ENCODE data around the gene SMIM35.

SMIM35 gene

DNA sequence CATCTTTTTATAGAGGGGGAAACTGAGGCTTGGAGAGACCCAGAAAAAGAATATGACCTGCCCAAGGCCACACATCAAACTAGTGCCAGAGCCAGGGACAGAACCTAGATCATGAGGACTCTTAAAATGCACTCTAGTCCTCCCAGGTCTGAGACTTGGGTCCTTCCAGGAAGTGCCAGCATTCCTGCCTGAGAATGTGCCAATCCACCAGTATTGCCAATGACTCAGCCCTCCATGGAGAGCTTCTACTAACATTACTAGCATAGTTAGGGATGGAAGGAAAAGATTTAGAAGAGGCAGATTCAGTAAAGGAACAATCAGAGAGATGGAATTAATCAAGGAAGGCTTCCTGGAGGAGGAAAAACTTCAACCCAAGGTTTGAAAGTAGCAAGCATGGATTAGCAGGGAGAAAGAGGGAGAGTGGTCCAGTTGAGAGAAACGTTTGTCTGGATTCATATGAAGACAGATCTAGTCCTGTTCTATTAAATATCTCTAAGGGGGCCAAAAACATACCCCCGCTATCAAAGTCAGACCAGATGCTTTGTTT, 20.1 kb upstream of the SMIM35 start:
- H3K79me2 ChIP-seq (ENCODE audit: control insufficient read depth, insufficient read depth, low read length), result no peaks in the 10 kb centered on the region
- H4K5ac ChIP-seq (ENCODE audit: low read length), result no peak overlapping the region
- H3K27ac ChIP-seq (ENCODE audit: low read depth, low read length), result no peak overlapping the region
- no peak overlapping the region for H3K56ac ChIP-seq (ENCODE audit: low read length)
- no peak overlapping the region for H3K23ac ChIP-seq (ENCODE audit: low read length)
- no peak overlapping the region for H2BK5ac ChIP-seq (ENCODE audit: low read length)
- no peak overlapping the region for H3K9ac ChIP-seq (ENCODE audit: low read length)
- H3K4ac ChIP-seq (ENCODE audit: low read depth, low read length), result no peak overlapping the region
- H2BK15ac ChIP-seq (replicated peaks; ENCODE audit: low read depth), result no peak overlapping the region
- H3K79me1 ChIP-seq (ENCODE audit: low read length), result no peaks in the 10 kb centered on the region
- no CpG with 5 or more reads among the region's 2 CpGs for WGBS (ENCODE audit: extremely low coverage, insufficient coverage, low lambda C conversion rate)
- no peak overlapping the region for H3K4me3 ChIP-seq (ENCODE audit: low read length)
- no peak overlapping the region for H2BK120ac ChIP-seq (ENCODE audit: low read depth, low read length)
- H2AK5ac ChIP-seq (ENCODE audit: low read length), result no peak overlapping the region
- H3K27me3 ChIP-seq (ENCODE audit: insufficient read depth, low read length, poor library complexity), result no peaks in the 10 kb centered on the region
- H3K18ac ChIP-seq (ENCODE audit: low read length), result no peak overlapping the region
- DNase-seq, result peak; percentile 46
- H4K8ac ChIP-seq (ENCODE audit: low read depth, low read length), result no peak overlapping the region
- H3K36me3 ChIP-seq (ENCODE audit: control insufficient read depth, insufficient read depth, low read length), result no peaks in the 10 kb centered on the region
- H3K4me2 ChIP-seq (ENCODE audit: low read length), result no peak overlapping the region
- peaks cover 4% of the 10 kb centered on the region for H3K4me1 ChIP-seq (ENCODE audit: control insufficient read depth, low read depth, low read length)

DNA sequence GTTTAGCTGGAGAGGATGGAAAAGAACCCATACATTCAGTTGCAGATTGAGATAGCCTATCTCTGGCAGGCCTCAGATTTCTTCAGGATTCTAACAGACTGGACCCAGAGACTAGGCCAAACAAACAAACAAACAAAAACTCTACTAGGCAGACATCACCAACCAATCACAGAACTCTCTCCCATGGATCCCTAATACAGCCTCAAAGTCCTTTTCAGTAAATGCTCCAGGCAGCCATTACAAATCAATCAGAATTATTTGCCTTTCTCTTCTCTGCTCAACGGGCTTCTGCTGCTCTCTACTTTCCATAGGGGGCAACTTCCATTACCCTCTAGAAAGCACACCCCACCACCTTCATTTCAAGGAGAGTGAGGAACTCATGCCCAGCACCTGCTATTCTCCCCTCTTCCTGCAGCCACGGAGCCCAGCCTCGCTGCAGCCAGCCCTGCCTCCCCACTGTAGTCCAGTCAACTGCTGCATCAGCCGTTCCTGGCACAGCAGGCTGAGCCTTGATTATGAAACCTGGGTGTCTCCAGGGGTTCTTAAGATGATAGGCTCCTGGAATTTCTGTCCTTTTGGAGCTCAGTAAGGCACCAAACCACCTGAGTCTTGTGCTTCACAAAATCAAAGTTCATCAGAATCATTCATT, 19.0 kb upstream of the SMIM35 start:
- H3K79me2 ChIP-seq (ENCODE audit: control insufficient read depth, insufficient read depth, low read length), result no peaks in the 10 kb centered on the region
- H3K79me1 ChIP-seq (ENCODE audit: low read length), result no peaks in the 10 kb centered on the region
- H4K5ac ChIP-seq (ENCODE audit: low read length), result no peak overlapping the region
- no peaks in the 10 kb centered on the region for H3K36me3 ChIP-seq (ENCODE audit: control insufficient read depth, insufficient read depth, low read length)
- H3K4me1 ChIP-seq (ENCODE audit: control insufficient read depth, low read depth, low read length), result peaks cover 4% of the 10 kb centered on the region
- H3K27ac ChIP-seq (ENCODE audit: low read depth, low read length), result no peak overlapping the region
- H2BK15ac ChIP-seq (replicated peaks; ENCODE audit: low read depth), result no peak overlapping the region
- H3K18ac ChIP-seq (ENCODE audit: low read length), result no peak overlapping the region
- no peaks in the 10 kb centered on the region for H3K27me3 ChIP-seq (ENCODE audit: insufficient read depth, low read length, poor library complexity)
- DNase-seq, result no peak
- H2BK5ac ChIP-seq (ENCODE audit: low read length), result no peak overlapping the region
- H3K9ac ChIP-seq (ENCODE audit: low read length), result no peak overlapping the region
- no peak overlapping the region for H3K23ac ChIP-seq (ENCODE audit: low read length)
- H3K4me2 ChIP-seq (ENCODE audit: low read length), result no peak overlapping the region
- no peak overlapping the region for H3K56ac ChIP-seq (ENCODE audit: low read length)
- no peak overlapping the region for H3K4me3 ChIP-seq (ENCODE audit: low read length)
- no peak overlapping the region for H2AK5ac ChIP-seq (ENCODE audit: low read length)
- no peak overlapping the region for H2BK120ac ChIP-seq (ENCODE audit: low read depth, low read length)
- no CpG with 5 or more reads among the region's 4 CpGs for WGBS (ENCODE audit: extremely low coverage, insufficient coverage, low lambda C conversion rate)
- no peak overlapping the region for H4K8ac ChIP-seq (ENCODE audit: low read depth, low read length)
- no peak overlapping the region for H3K4ac ChIP-seq (ENCODE audit: low read depth, low read length)

DNA sequence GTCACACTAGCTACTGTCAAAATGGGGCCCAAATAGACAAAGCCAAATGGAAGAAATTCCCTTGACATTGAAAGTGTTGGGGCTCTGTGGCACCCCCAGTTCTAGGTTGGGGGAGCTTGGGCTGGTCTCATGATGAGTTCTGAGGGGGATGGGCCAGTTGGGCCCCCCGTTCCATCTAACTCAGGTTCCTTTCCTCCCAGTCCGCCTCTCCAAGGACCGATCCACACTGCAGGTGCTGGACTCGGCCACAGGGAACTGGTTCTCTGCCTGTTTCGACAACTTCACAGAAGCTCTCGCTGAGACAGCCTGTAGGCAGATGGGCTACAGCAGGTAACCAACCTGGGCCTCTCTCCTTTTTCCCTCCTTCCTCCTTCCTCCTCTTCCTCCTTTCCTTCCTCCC, 17.7 kb upstream of the SMIM35 start:
- Histone ChIP-seq H3K23ac (ENCODE audit: low read length) (no peak overlapping the region), H3K4me3 (ENCODE audit: low read length) (no peak overlapping the region), H2BK5ac (ENCODE audit: low read length) (no peak overlapping the region), H3K27me3 (ENCODE audit: insufficient read depth, low read length, poor library complexity) (no peaks in the 10 kb centered on the region), H3K4me1 (ENCODE audit: control insufficient read depth, low read depth, low read length) (peaks cover 9% of the 10 kb centered on the region), H3K79me2 (ENCODE audit: control insufficient read depth, insufficient read depth, low read length) (no peaks in the 10 kb centered on the region), H3K4me2 (ENCODE audit: low read length) (no peak overlapping the region), H3K79me1 (ENCODE audit: low read length) (no peaks in the 10 kb centered on the region), H3K36me3 (ENCODE audit: control insufficient read depth, insufficient read depth, low read length) (no peaks in the 10 kb centered on the region), H4K8ac (ENCODE audit: low read depth, low read length) (no peak overlapping the region), H3K18ac (ENCODE audit: low read length) (no peak overlapping the region), H3K56ac (ENCODE audit: low read length) (no peak overlapping the region), H2BK15ac (replicated peaks; ENCODE audit: low read depth) (no peak overlapping the region), H3K9ac (ENCODE audit: low read length) (no peak overlapping the region), H3K4ac (ENCODE audit: low read depth, low read length) (no peak overlapping the region), H2BK120ac (ENCODE audit: low read depth, low read length) (no peak overlapping the region), H3K27ac (ENCODE audit: low read depth, low read length) (no peak overlapping the region), H4K5ac (ENCODE audit: low read length) (no peak overlapping the region), H2AK5ac (ENCODE audit: low read length) (no peak overlapping the region)
- WGBS (ENCODE audit: extremely low coverage, insufficient coverage, low lambda C conversion rate), result no CpG with 5 or more reads among the region's 6 CpGs
- no peak for DNase-seq

DNA sequence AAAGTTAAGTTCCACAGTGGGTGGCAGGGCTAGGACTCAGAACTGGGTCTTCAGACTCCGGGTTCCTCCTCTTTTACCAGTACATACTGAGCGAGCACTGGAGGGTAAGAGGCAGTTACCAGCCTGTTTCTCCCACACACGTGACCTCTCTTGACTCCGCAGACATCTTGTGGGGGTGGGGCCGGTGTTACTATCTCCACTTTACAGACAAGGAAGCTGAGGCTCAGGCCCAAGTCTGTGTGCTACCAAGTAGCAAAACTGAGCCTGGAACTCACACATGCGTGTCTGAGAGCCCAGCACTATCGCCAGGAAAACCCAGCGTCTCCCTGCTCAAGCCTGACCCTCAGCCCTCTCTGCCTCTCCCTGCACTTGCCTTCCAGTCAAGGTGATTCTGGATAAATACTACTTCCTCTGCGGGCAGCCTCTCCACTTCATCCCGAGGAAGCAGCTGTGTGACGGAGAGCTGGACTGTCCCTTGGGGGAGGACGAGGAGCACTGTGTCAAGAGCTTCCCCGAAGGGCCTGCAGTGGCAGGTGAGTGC, 16.0 kb upstream of the SMIM35 start:
- Histone ChIP-seq H3K4me1 (ENCODE audit: control insufficient read depth, low read depth, low read length) (peaks cover 9% of the 10 kb centered on the region), H3K79me1 (ENCODE audit: low read length) (no peaks in the 10 kb centered on the region), H2BK120ac (ENCODE audit: low read depth, low read length) (no peak overlapping the region), H2BK5ac (ENCODE audit: low read length) (no peak overlapping the region), H4K5ac (ENCODE audit: low read length) (no peak overlapping the region), H4K8ac (ENCODE audit: low read depth, low read length) (no peak overlapping the region), H3K56ac (ENCODE audit: low read length) (no peak overlapping the region), H3K27me3 (ENCODE audit: insufficient read depth, low read length, poor library complexity) (no peaks in the 10 kb centered on the region), H3K79me2 (ENCODE audit: control insufficient read depth, insufficient read depth, low read length) (no peaks in the 10 kb centered on the region), H3K27ac (ENCODE audit: low read depth, low read length) (no peak overlapping the region), H3K4me2 (ENCODE audit: low read length) (no peak overlapping the region), H3K18ac (ENCODE audit: low read length) (no peak overlapping the region), H3K4me3 (ENCODE audit: low read length) (no peak overlapping the region), H3K23ac (ENCODE audit: low read length) (no peak overlapping the region), H3K36me3 (ENCODE audit: control insufficient read depth, insufficient read depth, low read length) (no peaks in the 10 kb centered on the region), H2BK15ac (replicated peaks; ENCODE audit: low read depth) (no peak overlapping the region), H3K4ac (ENCODE audit: low read depth, low read length) (no peak overlapping the region), H2AK5ac (ENCODE audit: low read length) (no peak overlapping the region), H3K9ac (ENCODE audit: low read length) (no peak overlapping the region)
- no peak for DNase-seq
- no CpG with 5 or more reads among the region's 13 CpGs for WGBS (ENCODE audit: extremely low coverage, insufficient coverage, low lambda C conversion rate)

GRCh38 chr11:118100691-118101232, 14.0 kb upstream of the SMIM35 start:
- Histone ChIP-seq H2AK5ac (ENCODE audit: low read length) (no peak overlapping the region), H3K27ac (ENCODE audit: low read depth, low read length) (no peak overlapping the region), H3K4ac (ENCODE audit: low read depth, low read length) (no peak overlapping the region), H3K27me3 (ENCODE audit: insufficient read depth, low read length, poor library complexity) (no peaks in the 10 kb centered on the region), H3K4me1 (ENCODE audit: control insufficient read depth, low read depth, low read length) (peaks cover 9% of the 10 kb centered on the region), H3K9ac (ENCODE audit: low read length) (no peak overlapping the region), H3K36me3 (ENCODE audit: control insufficient read depth, insufficient read depth, low read length) (no peaks in the 10 kb centered on the region), H2BK5ac (ENCODE audit: low read length) (no peak overlapping the region), H2BK120ac (ENCODE audit: low read depth, low read length) (no peak overlapping the region), H2BK15ac (replicated peaks; ENCODE audit: low read depth) (no peak overlapping the region), H3K56ac (ENCODE audit: low read length) (no peak overlapping the region), H3K23ac (ENCODE audit: low read length) (no peak overlapping the region), H3K79me1 (ENCODE audit: low read length) (no peaks in the 10 kb centered on the region), H3K18ac (ENCODE audit: low read length) (no peak overlapping the region), H4K5ac (ENCODE audit: low read length) (no peak overlapping the region), H3K79me2 (ENCODE audit: control insufficient read depth, insufficient read depth, low read length) (no peaks in the 10 kb centered on the region), H3K4me3 (ENCODE audit: low read length) (no peak overlapping the region), H4K8ac (ENCODE audit: low read depth, low read length) (no peak overlapping the region), H3K4me2 (ENCODE audit: low read length) (no peak overlapping the region)
- WGBS (ENCODE audit: extremely low coverage, insufficient coverage, low lambda C conversion rate), result no CpG with 5 or more reads among the region's 3 CpGs
- no peak for DNase-seq

Measured in mesendoderm (in vitro differentiated cells).